COR-L47 (cell line): Measurements from ENCODE around the gene SLCO1B1.

Experiments used
- DNase-seq: peaks from one replicate; lab custom pipeline; 2025; lab: John Stamatoyannopoulos, UW

SLCO1B1 gene

DNA sequence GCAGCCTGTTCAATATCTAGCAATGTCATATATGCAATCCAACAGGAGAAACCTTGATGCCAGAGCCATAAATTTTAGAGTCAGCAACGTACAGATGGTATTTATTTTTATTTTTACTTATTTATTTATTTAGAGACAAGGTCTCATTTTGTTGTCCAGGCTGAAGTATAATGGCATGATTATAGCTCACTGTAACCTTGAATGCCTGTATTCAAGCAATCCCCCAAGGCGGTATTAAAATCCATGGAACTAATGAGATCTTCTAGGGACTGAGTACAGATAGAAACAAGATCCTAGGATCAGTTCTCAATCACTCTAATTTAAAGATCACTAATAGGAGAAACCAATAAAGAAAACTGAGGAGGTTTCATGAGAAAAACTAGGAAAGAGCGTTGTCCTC is 89.3 kb downstream of the SLCO1B1 start:
- no peak for DNase-seq

DNA sequence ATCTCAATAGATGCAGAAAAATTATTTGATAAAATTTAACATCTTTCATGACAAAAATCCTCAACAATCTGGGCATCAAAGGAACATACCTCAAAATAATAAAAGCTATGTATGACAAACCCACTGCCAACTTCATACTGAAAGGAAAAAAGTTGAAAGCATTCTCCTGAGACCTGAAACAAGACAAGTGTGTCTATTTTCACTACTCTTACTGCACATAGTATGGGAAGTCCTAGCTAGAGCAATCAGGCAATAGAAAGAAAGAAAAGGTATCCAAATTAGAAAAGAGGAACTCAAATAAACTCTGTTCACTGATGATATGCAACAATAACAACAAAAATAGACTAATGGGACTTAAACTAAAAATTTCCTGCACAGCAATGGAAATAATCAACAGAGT is 90.1 kb downstream of the SLCO1B1 start:
- no peak for DNase-seq

DNA sequence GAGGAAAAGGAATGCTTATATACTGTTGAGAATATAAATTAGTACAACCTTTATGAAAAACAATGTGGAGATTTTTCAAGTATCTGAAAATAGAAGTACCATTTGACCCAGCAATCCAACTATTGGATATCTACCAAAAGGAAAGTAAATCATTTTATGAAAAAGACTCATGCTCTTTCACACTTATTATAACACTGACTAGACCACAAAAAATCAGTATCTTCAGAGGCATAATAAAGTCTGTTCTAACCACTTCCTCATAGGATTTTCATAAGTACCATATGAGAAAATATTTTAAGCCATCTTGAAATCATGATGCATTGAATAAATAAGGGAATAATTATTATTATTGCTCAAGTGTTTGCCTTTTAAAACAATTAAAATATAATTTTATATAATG is 90.8 kb downstream of the SLCO1B1 start:
- no peak for DNase-seq

DNA sequence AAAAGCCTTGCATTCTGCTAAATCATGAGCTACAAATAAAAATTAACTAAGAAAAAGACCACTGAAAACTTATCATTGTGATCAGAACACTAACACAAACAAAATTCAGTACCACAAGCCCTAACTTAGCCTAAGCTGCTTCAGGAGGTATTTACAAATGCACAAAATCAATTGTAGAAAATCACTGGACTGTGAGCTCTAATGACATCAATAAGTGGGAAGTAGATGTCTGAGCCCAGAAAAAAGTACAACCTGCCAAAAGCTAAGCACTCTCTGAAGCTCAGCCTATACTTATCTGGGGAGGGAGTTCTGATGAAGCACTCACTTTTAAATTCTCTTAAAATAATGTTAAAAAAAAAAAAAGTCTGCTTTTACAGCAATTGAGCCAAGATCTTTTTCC is 92.9 kb downstream of the SLCO1B1 start:
- no peak for DNase-seq

DNA sequence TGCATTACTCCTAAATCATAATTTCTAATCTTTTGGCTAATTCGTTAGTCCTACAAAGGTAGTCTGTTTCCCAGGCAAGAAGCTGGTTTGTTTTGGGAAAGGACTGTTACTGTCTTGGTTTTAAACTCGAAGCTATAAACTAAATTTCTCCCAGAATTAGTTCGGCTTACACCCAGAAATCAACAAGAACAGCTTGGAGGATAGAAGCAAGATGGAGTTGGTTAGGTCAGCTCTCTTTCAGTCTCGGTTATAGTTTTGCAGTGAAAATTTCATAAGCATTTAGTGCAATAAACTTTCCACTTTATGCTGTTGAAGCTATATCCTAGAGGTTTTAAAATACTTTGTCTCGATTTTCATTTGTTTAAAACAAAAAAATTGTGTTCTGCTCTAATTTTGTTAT is 103.4 kb downstream of the SLCO1B1 start:
- DNase-seq = no peak

DNA sequence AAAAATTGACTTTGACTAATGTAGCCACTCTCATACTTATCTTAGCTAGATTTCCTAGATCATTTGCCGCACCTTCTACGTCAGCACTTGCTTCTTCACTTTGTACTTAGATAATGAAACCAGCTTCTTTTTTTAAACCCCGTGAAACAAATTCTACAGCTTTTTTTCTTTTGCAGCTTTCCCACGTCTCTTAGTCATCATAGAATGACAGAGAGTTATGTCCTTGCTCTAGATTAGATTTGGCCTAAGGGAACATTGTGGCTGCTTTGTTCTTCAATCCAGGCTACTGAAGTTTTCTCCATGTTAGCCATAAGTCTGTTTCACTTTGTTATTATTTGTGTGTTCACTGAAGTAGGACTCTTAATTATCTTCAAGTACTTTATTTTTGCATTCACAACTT is 108.9 kb downstream of the SLCO1B1 start:
- no peak for DNase-seq

DNA sequence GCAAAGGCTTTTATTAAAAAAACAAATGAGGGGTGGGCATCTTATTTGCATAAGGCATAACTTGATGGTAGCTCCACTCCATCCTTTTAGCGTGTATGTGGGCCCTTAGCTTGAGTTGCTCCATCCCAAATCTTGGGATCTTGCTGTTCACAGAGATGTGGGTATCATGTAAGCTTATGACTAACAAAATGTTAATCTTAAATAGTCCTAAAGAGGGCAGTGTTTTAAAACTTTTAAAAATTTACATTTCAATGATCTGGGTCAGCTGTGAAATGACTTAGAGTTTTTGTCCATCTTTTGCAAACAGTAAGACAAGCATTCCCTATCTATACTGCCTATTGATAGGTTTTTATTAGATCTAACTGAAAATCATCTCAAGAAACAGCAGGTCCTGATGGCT is 117.7 kb downstream of the SLCO1B1 start:
- DNase-seq = no peak

DNA sequence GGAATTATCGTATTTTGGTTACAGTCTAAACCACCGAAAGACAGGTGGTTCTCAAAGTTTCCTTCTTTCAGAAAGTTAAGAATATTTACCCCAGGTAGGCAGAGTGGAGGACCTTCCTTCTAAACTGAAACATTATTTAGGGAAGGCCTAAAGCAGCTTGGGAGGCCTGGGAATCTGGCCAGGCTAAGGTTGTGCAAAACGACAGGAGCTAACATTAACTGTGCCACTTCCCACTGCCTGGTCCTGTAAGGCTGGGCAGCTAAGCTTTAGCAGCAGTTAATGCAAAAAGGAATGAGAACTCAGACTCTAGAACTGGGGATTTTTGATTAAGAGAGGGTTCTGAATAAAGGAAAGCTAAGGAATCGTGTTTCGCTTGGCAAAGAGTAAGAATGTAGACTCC is 121.1 kb downstream of the SLCO1B1 start:
- no peak for DNase-seq

DNA sequence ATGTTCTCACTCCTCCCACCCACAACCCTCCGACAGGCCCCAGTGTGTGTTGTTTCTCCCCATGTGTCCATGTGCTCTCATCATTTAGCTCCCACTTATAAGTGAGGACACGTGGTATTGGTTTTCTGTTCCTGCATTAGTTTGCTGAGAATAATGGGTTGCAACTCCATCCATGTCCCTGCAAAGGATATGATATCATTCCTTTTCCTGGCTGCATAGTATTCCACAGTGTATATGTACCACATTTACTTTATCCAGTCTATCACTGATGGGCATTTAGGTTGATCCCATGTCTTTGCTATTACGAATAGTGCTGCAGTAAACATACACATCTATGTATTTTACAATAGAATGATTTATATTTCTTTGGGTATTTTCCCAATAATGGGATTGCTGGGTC is 126.2 kb downstream of the SLCO1B1 start:
- DNase-seq = no peak

DNA sequence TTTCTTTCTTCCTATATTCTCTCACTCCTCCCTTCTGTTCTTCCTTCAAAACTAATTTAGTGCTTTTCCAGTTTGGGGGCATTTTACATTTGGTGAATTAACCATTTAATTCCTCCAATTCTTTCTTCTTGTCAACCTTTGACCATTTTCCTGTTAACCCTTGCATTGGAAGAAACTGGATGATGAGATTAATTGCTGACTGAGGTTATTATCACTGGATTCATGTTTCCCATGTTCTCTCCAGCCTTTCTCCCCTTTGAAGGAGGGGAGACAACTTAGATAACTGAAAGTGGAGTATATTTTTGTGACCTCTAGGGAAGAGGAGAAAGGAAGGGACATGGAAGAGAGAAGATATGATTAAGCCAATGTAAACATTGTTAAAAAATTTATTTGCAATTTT is 133.2 kb downstream of the SLCO1B1 start:
- DNase-seq = no peak

DNA sequence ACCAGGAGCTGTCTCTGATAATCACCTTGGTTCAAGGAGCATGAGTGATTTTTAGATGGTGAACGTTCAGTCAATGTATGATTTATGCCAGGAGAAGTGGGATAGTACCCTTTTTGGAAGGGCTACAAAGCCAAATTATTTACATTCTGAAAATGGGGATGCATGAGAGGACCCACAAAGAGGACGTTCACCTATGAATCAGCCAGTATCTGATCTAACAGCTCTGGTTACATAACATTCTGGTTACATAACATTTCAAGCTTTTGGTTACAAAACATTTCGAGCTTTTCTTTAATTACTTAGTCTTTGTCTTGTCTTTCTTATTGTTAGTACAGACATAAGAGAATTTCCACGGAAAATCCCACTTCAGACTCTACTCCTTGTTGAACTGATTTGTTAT is 134.9 kb downstream of the SLCO1B1 start:
- no peak for DNase-seq

DNA sequence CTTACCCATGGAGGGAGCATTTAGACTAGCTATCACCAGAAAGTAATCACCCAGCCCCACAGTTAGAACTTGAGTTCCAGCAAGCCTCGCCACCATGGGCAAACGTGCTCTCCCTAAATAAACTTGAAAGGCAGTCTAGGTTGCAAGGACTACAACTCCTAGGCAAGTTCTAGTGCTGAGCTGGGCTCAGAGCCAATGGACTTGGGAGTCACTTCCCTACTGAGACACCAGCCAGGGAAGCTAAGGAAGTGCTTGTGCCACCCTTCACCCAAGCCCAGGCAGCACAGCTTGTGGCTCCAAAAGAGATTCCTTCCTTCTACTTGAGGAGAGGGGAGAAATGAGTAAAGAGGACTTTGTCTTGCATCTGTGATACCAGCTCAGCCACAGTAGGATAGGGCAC is 145.8 kb downstream of the SLCO1B1 start:
- no peak for DNase-seq
